HG02588 (cell line): Measurements from ENCODE around the gene ARHGAP23.

Experiments
- ATAC-seq: cut with Tn5 transposase; IDR thresholded peaks from one replicate; pipeline ENCODE4 v1.9.1; 2021; ENCODE audit warnings: mild to moderate bottlenecking, moderate library complexity; ENCODE audit not compliant: unreplicated experiment

ARHGAP23 gene

GRCh38 chr17:38428112-38428642, at the start of gene ARHGAP23:
ARHGAP23 (plus strand) TSS chr17:38428464; CDS start chr17:38428486, 22 bp downstream.
- no peak for ATAC-seq

- no peak for ATAC-seq
Observed at GRCh38 chr17:38379448-38379847, 48.8 kb upstream of the ARHGAP23 start.

- no peak for ATAC-seq
Observed at GRCh38 chr17:38395090-38395489, 33.2 kb upstream of the ARHGAP23 start.

DNA sequence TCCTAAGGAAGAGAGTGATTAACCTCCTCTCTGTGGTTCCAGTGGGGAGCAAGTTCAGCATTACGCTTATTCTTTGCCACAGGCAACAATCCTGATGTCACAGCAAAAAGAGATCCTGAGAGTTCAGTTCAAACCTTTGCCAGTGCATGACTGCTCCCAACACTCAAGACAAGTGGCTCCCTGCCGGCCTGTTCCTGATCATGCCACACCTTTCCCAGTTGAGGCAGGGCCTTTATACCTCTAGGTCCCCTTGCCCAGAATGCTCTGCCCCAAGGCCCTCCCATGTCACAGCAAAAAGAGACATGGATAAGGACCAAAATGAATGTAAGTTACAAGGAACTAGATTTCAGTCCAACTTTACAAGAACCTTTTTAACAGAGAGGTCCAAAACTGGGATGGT, 31.0 kb upstream of the ARHGAP23 start:
- ATAC-seq = no peak

DNA sequence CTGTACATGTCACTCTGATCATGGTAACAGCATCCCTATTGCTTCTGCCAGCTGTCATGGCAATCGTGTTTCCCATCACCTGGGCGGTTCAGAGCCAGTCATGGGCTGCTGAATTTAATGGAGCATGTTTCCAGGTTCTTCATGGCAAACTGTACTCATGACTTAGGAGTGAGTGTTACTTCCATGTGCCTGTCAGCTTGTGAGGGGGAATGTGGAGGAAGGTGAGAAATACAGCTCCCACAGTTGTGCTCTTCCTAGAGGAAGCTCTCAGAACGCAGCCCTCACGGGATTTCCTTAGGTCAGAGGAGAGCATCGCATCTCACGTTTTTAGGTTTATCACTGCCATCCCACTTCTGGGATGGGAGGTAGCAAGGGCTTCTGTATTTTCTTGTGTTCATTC, 28.0 kb upstream of the ARHGAP23 start:
- ATAC-seq = no peak

- no peak for ATAC-seq
Observed at GRCh38 chr17:38401459-38401858, 26.8 kb upstream of the ARHGAP23 start.

GRCh38 chr17:38402897-38403296, 25.4 kb upstream of the ARHGAP23 start:
- ATAC-seq = no peak

DNA sequence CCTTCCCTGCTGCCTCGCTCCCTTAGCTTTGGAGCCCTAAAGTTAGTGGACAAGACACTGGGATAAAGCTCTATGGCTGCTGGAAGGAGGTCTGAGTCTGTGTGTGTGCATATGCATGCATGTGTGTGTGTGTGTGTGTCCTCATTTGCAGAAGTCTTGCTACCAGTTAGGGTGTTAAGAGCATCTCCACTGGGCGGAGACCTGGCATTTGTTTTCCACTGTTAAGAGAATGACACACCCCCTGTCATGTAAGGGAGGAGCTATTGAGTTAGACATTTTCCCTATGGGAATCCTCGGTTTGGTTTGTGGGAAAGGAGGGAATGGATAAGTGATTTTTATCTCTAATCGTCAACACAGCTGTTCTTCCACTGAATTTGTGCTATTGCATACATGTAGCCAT, 24.8 kb upstream of the ARHGAP23 start:
- no peak for ATAC-seq

DNA sequence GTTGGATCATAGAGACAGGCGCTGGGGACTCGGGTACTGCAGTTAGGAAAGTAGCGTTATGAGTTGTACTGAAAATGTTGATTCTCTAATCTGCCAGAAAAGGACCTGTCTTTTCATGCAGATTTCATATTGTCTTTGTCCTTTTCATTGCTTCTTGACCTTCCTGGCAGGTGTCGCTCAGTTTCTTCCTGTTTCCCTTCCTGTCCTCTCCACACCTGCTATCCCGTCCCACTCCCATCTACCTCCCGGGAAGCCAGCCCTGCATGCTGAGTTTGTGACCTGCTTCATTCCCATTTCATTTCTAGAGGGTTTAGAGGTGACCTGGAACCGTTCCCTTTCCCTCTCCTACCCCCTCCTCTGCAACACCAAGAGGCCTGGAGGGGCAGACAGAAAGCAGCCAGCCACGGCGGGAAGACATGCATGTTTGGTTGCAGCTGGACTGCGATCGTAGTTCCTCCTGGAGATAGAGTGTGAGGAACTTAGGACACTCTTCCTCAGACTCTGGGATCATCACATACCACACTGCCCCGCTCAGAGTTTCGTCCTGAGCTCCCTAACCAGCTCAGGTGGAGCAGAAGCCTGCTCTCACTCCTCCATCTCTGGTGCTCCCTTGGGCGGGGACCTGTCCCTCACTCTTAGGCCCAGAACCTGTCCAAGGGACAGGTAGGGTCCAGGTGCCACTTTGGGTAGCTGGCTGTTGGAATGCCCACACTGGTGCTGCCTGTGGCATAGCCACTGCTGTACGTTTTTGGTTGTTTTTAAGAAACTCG, 23.9 kb upstream of the ARHGAP23 start:
- ATAC-seq = no peak

- no peak for ATAC-seq
Observed at GRCh38 chr17:38405654-38406053, 22.6 kb upstream of the ARHGAP23 start.

DNA sequence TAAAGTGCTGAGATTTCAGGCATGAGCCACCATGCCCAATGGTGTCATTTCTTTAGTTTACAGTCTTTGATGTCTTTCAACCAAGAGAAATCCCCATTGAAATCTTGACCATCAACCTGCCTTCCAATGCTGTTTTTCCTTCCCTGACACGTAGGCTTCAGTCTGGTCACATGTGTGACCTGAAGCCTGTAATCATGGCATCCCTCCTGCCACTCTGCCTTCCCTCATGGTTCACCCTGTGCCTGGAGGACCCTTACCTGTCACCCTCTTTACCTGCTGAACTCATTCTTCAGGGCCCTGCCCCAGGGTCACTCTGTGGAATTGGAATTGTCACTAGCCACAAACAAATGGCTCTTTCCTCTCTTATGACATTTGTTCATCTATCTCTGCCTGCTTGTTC, 18.1 kb upstream of the ARHGAP23 start:
- no peak for ATAC-seq

DNA sequence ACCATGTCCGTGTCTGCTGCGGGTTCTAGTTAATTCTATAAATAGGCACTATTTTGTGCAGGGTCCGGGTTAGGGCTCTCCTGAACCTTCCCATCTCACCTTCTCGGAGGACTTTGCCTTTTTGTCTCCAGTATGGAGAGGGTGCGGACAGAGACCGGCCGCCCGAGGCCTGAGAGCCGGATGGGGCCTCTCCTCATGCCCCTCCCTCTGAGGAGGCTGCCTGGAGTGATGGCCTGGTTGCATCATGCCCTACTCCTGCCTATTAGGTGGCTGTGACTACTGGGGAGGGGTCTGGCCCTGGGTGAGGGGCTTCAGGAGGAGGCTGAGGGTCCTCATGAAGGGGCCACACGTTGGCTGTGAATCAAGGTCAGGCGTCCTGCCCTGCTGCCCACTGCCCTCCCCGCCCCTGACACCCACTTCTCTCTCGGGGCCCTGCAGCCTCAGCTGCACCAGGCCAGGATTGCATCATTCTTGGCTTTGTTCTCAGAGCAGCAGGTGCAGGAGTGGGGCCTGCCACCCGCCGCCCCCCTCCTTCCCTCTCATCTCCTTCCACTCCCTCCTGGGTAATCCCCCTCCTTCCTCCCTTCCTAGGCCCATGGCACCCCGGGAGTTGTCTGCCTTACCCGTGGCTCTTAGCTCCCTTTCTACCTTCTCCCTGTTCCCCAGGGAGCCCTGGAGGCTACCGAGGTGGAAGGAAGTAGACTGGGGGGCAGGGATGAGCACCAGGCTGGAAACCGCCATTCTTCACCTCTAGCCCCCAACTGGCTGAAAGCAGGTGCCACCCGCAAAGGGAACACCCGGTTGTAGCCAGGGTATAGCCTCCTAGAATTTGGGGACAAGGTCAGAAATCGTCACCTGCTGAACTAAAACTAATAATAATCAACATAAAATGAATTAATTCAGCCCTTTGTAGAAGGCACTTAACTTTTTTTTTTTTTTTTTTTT, 12.7 kb upstream of the ARHGAP23 start:
- no peak for ATAC-seq

- ATAC-seq = no peak
Observed at GRCh38 chr17:38416840-38417209, 11.4 kb upstream of the ARHGAP23 start.

- no peak for ATAC-seq
Observed at GRCh38 chr17:38417210-38417951, 10.9 kb upstream of the ARHGAP23 start.

GRCh38 chr17:38418062-38418692, 10.1 kb upstream of the ARHGAP23 start:
- ATAC-seq = no peak

DNA sequence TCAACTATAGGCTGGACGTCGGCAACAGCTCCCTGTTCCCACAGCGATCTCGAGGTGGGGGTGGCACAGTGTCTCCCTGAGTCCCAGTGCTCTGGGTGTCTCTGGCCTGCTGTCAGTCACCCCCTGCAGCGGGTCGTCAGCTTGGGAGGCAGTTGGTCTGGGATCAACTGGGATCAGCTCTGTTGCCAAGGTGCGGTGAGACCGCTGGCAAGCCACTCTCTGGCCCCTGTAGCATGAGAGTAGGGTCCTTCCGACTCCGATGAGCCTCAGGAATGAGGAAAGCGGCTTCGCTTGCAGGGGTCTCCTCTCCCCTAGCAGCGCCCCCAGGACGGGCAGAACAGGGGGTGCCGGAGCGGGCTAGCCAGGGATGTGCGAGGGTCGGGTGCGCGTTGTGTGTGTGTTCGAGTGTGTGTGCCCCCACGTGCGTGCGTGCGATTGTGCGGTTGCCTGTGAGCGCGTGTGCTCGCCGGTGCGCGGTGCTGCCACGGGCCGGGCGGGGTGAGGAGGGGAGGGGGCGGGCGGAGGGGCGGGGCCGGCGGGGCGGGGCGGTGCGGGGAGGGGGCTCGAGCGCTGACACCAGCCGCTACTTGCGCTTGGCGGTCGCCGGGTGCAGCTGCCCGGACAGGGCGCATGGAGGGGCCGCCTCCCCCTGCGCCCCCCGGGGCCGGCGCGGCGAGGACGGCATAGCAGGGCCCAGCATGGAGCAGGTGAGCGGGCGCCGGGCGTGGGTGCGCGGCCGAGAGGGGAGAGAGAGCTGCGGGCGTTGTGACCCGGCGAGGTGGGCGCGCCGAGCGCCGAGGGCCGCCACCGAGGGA, 9.4 kb upstream of the ARHGAP23 start:
- ATAC-seq = no peak

GRCh38 chr17:38419508-38419981, 8.7 kb upstream of the ARHGAP23 start:
- no peak for ATAC-seq

- no peak for ATAC-seq
Observed at GRCh38 chr17:38420518-38420917, 7.7 kb upstream of the ARHGAP23 start.

DNA sequence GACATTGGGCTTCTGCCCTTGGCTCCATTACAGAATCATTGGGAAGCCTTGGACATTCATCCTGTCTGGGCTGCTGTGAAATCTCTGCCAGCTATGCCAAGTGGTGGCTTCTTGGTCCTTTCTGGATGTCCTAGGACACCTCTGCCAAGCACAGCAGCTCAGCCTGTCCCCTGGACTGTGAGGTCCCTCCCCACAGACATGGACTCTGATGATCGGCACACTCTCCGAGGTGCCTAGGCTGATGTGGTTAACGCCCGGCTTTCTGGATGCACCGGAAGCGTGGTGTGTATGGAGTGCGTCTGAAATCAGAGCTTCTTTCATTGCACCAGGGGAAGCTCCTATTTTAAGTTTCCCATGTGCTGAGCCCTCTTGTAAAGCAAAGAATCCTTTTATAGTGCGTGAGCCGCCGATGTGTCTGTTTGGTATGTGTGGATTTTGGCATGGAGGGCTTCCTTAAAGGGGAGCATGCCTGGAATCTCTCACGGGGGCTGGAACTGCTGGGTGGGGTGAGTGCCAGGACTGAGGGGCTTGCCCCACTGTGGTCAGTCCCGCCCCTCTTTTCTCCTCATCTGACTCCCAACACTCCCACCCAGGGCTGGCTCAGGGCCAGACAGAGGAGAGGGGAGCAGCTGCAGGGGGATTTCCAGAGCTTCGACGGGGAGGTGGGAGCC, 7.0 kb upstream of the ARHGAP23 start:
- ATAC-seq = no peak
